ENCODE measurements around the gene BTG3.

DNA sequence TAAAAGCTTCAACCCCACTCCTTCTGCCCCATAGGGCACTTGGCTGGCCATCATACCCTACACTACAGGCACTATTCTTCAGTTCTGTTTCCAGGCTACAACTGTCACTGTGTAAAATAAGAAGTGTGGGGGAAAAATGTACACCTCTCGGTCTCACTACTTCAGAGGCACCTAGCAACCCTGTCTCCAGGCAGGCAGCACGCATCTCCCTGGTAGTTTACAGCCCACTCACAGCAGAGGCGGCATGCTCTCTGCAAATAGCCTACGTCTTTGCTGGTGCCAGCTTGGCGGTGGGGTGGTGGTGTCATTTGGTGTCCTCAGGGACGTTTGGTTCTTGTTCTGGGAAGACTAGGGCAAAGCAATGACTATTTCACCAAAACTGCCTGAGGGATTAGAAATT, 48.2 kb upstream of the BTG3 start:
- TF ChIP-seq, protein P1, sequence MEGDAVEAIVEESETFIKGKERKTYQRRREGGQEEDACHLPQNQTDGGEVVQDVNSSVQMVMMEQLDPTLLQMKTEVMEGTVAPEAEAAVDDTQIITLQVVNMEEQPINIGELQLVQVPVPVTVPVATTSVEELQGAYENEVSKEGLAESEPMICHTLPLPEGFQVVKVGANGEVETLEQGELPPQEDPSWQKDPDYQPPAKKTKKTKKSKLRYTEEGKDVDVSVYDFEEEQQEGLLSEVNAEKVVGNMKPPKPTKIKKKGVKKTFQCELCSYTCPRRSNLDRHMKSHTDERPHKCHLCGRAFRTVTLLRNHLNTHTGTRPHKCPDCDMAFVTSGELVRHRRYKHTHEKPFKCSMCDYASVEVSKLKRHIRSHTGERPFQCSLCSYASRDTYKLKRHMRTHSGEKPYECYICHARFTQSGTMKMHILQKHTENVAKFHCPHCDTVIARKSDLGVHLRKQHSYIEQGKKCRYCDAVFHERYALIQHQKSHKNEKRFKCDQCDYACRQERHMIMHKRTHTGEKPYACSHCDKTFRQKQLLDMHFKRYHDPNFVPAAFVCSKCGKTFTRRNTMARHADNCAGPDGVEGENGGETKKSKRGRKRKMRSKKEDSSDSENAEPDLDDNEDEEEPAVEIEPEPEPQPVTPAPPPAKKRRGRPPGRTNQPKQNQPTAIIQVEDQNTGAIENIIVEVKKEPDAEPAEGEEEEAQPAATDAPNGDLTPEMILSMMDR (IDR thresholded peaks at IDR 0.05): no peak
- TF ChIP-seq, protein P2, sequence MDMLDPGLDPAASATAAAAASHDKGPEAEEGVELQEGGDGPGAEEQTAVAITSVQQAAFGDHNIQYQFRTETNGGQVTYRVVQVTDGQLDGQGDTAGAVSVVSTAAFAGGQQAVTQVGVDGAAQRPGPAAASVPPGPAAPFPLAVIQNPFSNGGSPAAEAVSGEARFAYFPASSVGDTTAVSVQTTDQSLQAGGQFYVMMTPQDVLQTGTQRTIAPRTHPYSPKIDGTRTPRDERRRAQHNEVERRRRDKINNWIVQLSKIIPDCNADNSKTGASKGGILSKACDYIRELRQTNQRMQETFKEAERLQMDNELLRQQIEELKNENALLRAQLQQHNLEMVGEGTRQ (CRISPR knock-in tag; IDR thresholded peaks at IDR 0.05): no peak
- TF ChIP-seq SP1 (CRISPR knock-in tag; conservative IDR thresholded peaks at IDR 0.05) (no peak), ZNF219 (CRISPR knock-in tag; IDR thresholded peaks at IDR 0.05; ENCODE audit: borderline replicate concordance) (no peak), NFE2L1 (CRISPR knock-in tag; IDR thresholded peaks at IDR 0.05) (no peak), ZSCAN18 (CRISPR knock-in tag; IDR thresholded peaks at IDR 0.05) (no peak), TEAD1 (CRISPR knock-in tag; IDR thresholded peaks at IDR 0.05) (no peak)
- TF ChIP-seq, protein P3, sequence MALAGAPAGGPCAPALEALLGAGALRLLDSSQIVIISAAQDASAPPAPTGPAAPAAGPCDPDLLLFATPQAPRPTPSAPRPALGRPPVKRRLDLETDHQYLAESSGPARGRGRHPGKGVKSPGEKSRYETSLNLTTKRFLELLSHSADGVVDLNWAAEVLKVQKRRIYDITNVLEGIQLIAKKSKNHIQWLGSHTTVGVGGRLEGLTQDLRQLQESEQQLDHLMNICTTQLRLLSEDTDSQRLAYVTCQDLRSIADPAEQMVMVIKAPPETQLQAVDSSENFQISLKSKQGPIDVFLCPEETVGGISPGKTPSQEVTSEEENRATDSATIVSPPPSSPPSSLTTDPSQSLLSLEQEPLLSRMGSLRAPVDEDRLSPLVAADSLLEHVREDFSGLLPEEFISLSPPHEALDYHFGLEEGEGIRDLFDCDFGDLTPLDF (CRISPR knock-in tag; IDR thresholded peaks at IDR 0.05): no peak
- TF ChIP-seq, protein P4, sequence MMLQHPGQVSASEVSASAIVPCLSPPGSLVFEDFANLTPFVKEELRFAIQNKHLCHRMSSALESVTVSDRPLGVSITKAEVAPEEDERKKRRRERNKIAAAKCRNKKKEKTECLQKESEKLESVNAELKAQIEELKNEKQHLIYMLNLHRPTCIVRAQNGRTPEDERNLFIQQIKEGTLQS (CRISPR knock-in tag; conservative IDR thresholded peaks at IDR 0.05): no peak

All from WTC11 (cell line).